ENCODE data around the gene CRTAC1.

CRTAC1 gene

GRCh38 chr10:97916586-97916985 is 113.8 kb downstream of the CRTAC1 start:
- peaks cover 1% of the 10 kb centered on the region for H3K9me3 ChIP-seq (ENCODE audit: insufficient read depth, low read depth, low read length)
- H3K14ac ChIP-seq (ENCODE audit: low read length): no peak overlapping the region
- H2AFZ ChIP-seq (ENCODE audit: insufficient read depth, low read length, poor library complexity): no peak overlapping the region

GRCh38 chr10:97915346-97916131 is 114.9 kb downstream of the CRTAC1 start:
- Histone ChIP-seq H2AFZ (ENCODE audit: insufficient read depth, low read length, poor library complexity) (no peak overlapping the region), H3K23ac (ENCODE audit: low read length) (no peak overlapping the region), H3K4me1 (ENCODE audit: control insufficient read depth in 1 of 2, insufficient read depth in 2 of 2, low read length in 2 of 2) (no peaks in the 10 kb centered on the region), H2BK5ac (ENCODE audit: low read depth, low read length, poor library complexity) (no peak overlapping the region), H3K14ac (ENCODE audit: low read length) (no peak overlapping the region), H3K4me3 (ENCODE audit: low read depth, low read length) (no peak overlapping the region), H3K27ac (ENCODE audit: low read depth, low read length) (no peak overlapping the region), H3K79me2 (ENCODE audit: control insufficient read depth, insufficient read depth, low read length, poor library complexity) (no peaks in the 10 kb centered on the region), H4K12ac (ENCODE audit: low read depth, low read length) (no peak overlapping the region), H3K4ac (ENCODE audit: low read depth, low read length) (no peak overlapping the region), H3K18ac (ENCODE audit: low read length) (no peak overlapping the region), H3K36me3 (ENCODE audit: control insufficient read depth in 1 of 2, insufficient read depth in 2 of 2, low read length in 2 of 2) (no peaks in the 10 kb centered on the region), H3K9ac (ENCODE audit: low read length) (no peak overlapping the region), H3K9me3 (ENCODE audit: insufficient read depth, low read depth, low read length) (peaks cover 1% of the 10 kb centered on the region), H3K79me1 (ENCODE audit: low read length) (no peaks in the 10 kb centered on the region), H4K91ac (ENCODE audit: low read depth, low read length) (no peak overlapping the region), H4K8ac (ENCODE audit: low read depth, low read length) (no peak overlapping the region), H2AK5ac (ENCODE audit: low read length) (no peak overlapping the region), H2BK12ac (ENCODE audit: low read length) (no peak overlapping the region), H2BK120ac (ENCODE audit: insufficient read depth, low read length, poor library complexity) (no peak overlapping the region), H3K4me2 (ENCODE audit: low read length) (no peak overlapping the region), H3K27me3 (ENCODE audit: insufficient read depth, low read length) (no peaks in the 10 kb centered on the region)
- no peak for DNase-seq
- no CpG with 5 or more reads among the region's 21 CpGs for WGBS (ENCODE audit: extremely low coverage, insufficient coverage, insufficient read length)

More at GRCh38 chr10:97916586-97916985, 113.8 kb downstream of the CRTAC1 start:
- Histone ChIP-seq H3K79me2 (ENCODE audit: control insufficient read depth, insufficient read depth, low read length, poor library complexity) (no peaks in the 10 kb centered on the region), H3K4me2 (ENCODE audit: low read length) (no peak overlapping the region), H3K36me3 (ENCODE audit: control insufficient read depth in 1 of 2, insufficient read depth in 2 of 2, low read length in 2 of 2) (no peaks in the 10 kb centered on the region), H3K4me1 (ENCODE audit: control insufficient read depth in 1 of 2, insufficient read depth in 2 of 2, low read length in 2 of 2) (no peaks in the 10 kb centered on the region), H2AK5ac (ENCODE audit: low read length) (no peak overlapping the region), H4K12ac (ENCODE audit: low read depth, low read length) (no peak overlapping the region), H3K23ac (ENCODE audit: low read length) (no peak overlapping the region), H3K79me1 (ENCODE audit: low read length) (no peaks in the 10 kb centered on the region), H3K4me3 (ENCODE audit: low read depth, low read length) (no peak overlapping the region), H3K27ac (ENCODE audit: low read depth, low read length) (no peak overlapping the region), H2BK120ac (ENCODE audit: insufficient read depth, low read length, poor library complexity) (no peak overlapping the region), H3K9ac (ENCODE audit: low read length) (no peak overlapping the region), H3K4ac (ENCODE audit: low read depth, low read length) (no peak overlapping the region), H4K91ac (ENCODE audit: low read depth, low read length) (no peak overlapping the region), H4K8ac (ENCODE audit: low read depth, low read length) (no peak overlapping the region), H3K27me3 (ENCODE audit: insufficient read depth, low read length) (no peaks in the 10 kb centered on the region), H2BK12ac (ENCODE audit: low read length) (no peak overlapping the region), H3K18ac (ENCODE audit: low read length) (no peak overlapping the region), H2BK5ac (ENCODE audit: low read depth, low read length, poor library complexity) (no peak overlapping the region)
- DNase-seq: no peak
- WGBS (ENCODE audit: extremely low coverage, insufficient coverage, insufficient read length): no CpG with 5 or more reads among the region's 4 CpGs

GRCh38 chr10:97914837-97915211 is 115.6 kb downstream of the CRTAC1 start:
- H2AK5ac ChIP-seq (ENCODE audit: low read length): no peak overlapping the region
- no peak overlapping the region for H2BK120ac ChIP-seq (ENCODE audit: insufficient read depth, low read length, poor library complexity)
- no peaks in the 10 kb centered on the region for H3K4me1 ChIP-seq (ENCODE audit: control insufficient read depth in 1 of 2, insufficient read depth in 2 of 2, low read length in 2 of 2)
- H3K9ac ChIP-seq (ENCODE audit: low read length): no peak overlapping the region
- no peak overlapping the region for H4K12ac ChIP-seq (ENCODE audit: low read depth, low read length)
- H2AFZ ChIP-seq (ENCODE audit: insufficient read depth, low read length, poor library complexity): no peak overlapping the region
- H3K36me3 ChIP-seq (ENCODE audit: control insufficient read depth in 1 of 2, insufficient read depth in 2 of 2, low read length in 2 of 2): no peaks in the 10 kb centered on the region
- H3K4ac ChIP-seq (ENCODE audit: low read depth, low read length): no peak overlapping the region
- no peak overlapping the region for H2BK5ac ChIP-seq (ENCODE audit: low read depth, low read length, poor library complexity)
- H3K27me3 ChIP-seq (ENCODE audit: insufficient read depth, low read length): no peaks in the 10 kb centered on the region
- no peak overlapping the region for H3K4me3 ChIP-seq (ENCODE audit: low read depth, low read length)
- H3K27ac ChIP-seq (ENCODE audit: low read depth, low read length): no peak overlapping the region
- H3K18ac ChIP-seq (ENCODE audit: low read length): no peak overlapping the region
- H4K8ac ChIP-seq (ENCODE audit: low read depth, low read length): no peak overlapping the region
- no CpG with 5 or more reads among the region's 11 CpGs for WGBS (ENCODE audit: extremely low coverage, insufficient coverage, insufficient read length)
- no peak overlapping the region for H2BK12ac ChIP-seq (ENCODE audit: low read length)
- peak overlapping the region; percentile 39 for H3K4me2 ChIP-seq (ENCODE audit: low read length)
- no peak overlapping the region for H4K91ac ChIP-seq (ENCODE audit: low read depth, low read length)
- H3K23ac ChIP-seq (ENCODE audit: low read length): no peak overlapping the region
- no peaks in the 10 kb centered on the region for H3K79me2 ChIP-seq (ENCODE audit: control insufficient read depth, insufficient read depth, low read length, poor library complexity)
- H3K9me3 ChIP-seq (ENCODE audit: insufficient read depth, low read depth, low read length): peaks cover 1% of the 10 kb centered on the region
- H3K79me1 ChIP-seq (ENCODE audit: low read length): no peaks in the 10 kb centered on the region
- H3K14ac ChIP-seq (ENCODE audit: low read length): no peak overlapping the region
- DNase-seq: peak; percentile 49 to 81

- no peak for DNase-seq
- Histone ChIP-seq H4K12ac (ENCODE audit: low read depth, low read length) (no peak overlapping the region), H3K4me1 (ENCODE audit: control insufficient read depth in 1 of 2, insufficient read depth in 2 of 2, low read length in 2 of 2) (no peaks in the 10 kb centered on the region), H2BK12ac (ENCODE audit: low read length) (no peak overlapping the region), H4K91ac (ENCODE audit: low read depth, low read length) (no peak overlapping the region), H3K79me1 (ENCODE audit: low read length) (no peaks in the 10 kb centered on the region), H3K9ac (ENCODE audit: low read length) (peak overlapping the region; percentile 12), H3K27ac (ENCODE audit: low read depth, low read length) (no peak overlapping the region), H4K8ac (ENCODE audit: low read depth, low read length) (no peak overlapping the region), H3K79me2 (ENCODE audit: control insufficient read depth, insufficient read depth, low read length, poor library complexity) (no peaks in the 10 kb centered on the region), H3K18ac (ENCODE audit: low read length) (no peak overlapping the region), H3K36me3 (ENCODE audit: control insufficient read depth in 1 of 2, insufficient read depth in 2 of 2, low read length in 2 of 2) (no peaks in the 10 kb centered on the region), H3K14ac (ENCODE audit: low read length) (no peak overlapping the region), H3K4ac (ENCODE audit: low read depth, low read length) (no peak overlapping the region), H2AK5ac (ENCODE audit: low read length) (no peak overlapping the region), H3K4me2 (ENCODE audit: low read length) (no peak overlapping the region), H3K4me3 (ENCODE audit: low read depth, low read length) (no peak overlapping the region), H2BK5ac (ENCODE audit: low read depth, low read length, poor library complexity) (no peak overlapping the region), H2BK120ac (ENCODE audit: insufficient read depth, low read length, poor library complexity) (no peak overlapping the region), H3K9me3 (ENCODE audit: insufficient read depth, low read depth, low read length) (peaks cover 1% of the 10 kb centered on the region), H3K23ac (ENCODE audit: low read length) (no peak overlapping the region), H3K27me3 (ENCODE audit: insufficient read depth, low read length) (no peaks in the 10 kb centered on the region), H2AFZ (ENCODE audit: insufficient read depth, low read length, poor library complexity) (no peak overlapping the region)
- no CpG with 5 or more reads among the region's 10 CpGs for WGBS (ENCODE audit: extremely low coverage, insufficient coverage, insufficient read length)
Observed at GRCh38 chr10:97914171-97914836, 116.1 kb downstream of the CRTAC1 start.

Data from trophoblast cell (in vitro differentiated cells and primary cell).